Progenitor cell of endocrine pancreas (in vitro differentiated cells): Measurements from ENCODE around the gene CDH13. TPM values are rescaled to one million over a fixed set of nuclear protein-coding genes. Genes with fewer than 3 reads are reported as not detected.

Source experiments
- DNase-seq: peaks from one replicate; pipeline ENCODE4 v3.0.0; 2021; ENCODE audit warnings: low spot score; ENCODE audit not compliant: unreplicated experiment
- H3K27ac Mint-ChIP-seq: 2 replicates; pipeline ENCODE4 v1.8.0; 2021; ENCODE audit warnings: mild to moderate bottlenecking, moderate library complexity, mixed read lengths
- H3K27me3 Mint-ChIP-seq: 2 replicates; pipeline ENCODE4 v1.8.0; 2021; ENCODE audit warnings: mixed read lengths
- H3K36me3 Mint-ChIP-seq: 2 replicates; pipeline ENCODE4 v1.8.0; 2022; ENCODE audit warnings: mixed read lengths; ENCODE audit not compliant: insufficient read depth
- H3K4me1 Mint-ChIP-seq: 2 replicates; pipeline ENCODE4 v1.8.0; 2021; ENCODE audit warnings: low read depth, mixed read lengths
- H3K4me3 Mint-ChIP-seq: 2 replicates; pipeline ENCODE4 v1.8.0; 2021; ENCODE audit warnings: low read depth, mild to moderate bottlenecking, moderate library complexity, mixed read lengths
- H3K9me3 Mint-ChIP-seq: 2 replicates; pipeline ENCODE4 v1.8.0; 2021; ENCODE audit warnings: low read depth, mixed read lengths
- total RNA-seq: library from RNA; stranded (reverse); gene quantifications from 2 replicates; pipeline ENCODE4 v1.2.1, GENCODE V29; 2021
- TF ChIP-seq, protein P1 (sequence below): fragments of 200-600 bp; sonication (generic); IDR thresholded peaks from one replicate; pipeline ENCODE4 v1.5.0; 2021; ENCODE audit warnings: antibody characterized with exemption, mild to moderate bottlenecking; ENCODE audit not compliant: unreplicated experiment

The CDH13 gene
- total RNA-seq, 1 donor from 2014 or later: 0.38 TPM

DNA sequence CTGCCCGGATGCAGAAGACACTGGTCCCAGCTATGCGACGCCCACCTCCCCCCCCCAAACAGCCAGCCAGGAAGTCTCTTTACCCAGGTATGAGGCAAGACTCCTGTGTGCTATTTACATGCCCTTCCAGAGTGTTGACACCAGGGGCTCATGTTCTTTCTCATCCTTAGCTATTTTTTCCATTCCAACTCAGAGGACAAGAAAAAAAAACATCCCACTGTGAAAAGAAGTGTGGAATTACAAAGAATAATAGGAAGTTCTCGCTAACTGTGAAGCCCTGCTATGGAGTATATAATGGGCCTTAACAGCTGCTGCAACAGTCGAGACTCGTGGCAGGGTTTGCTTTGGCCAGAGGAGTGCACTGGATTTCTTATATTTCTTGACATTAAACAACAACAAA is 584.9 kb downstream of the CDH13 start:
- TF ChIP-seq, protein P1, sequence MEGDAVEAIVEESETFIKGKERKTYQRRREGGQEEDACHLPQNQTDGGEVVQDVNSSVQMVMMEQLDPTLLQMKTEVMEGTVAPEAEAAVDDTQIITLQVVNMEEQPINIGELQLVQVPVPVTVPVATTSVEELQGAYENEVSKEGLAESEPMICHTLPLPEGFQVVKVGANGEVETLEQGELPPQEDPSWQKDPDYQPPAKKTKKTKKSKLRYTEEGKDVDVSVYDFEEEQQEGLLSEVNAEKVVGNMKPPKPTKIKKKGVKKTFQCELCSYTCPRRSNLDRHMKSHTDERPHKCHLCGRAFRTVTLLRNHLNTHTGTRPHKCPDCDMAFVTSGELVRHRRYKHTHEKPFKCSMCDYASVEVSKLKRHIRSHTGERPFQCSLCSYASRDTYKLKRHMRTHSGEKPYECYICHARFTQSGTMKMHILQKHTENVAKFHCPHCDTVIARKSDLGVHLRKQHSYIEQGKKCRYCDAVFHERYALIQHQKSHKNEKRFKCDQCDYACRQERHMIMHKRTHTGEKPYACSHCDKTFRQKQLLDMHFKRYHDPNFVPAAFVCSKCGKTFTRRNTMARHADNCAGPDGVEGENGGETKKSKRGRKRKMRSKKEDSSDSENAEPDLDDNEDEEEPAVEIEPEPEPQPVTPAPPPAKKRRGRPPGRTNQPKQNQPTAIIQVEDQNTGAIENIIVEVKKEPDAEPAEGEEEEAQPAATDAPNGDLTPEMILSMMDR: no peak
- Mint-ChIP-seq H3K4me3 (no peak overlapping the region), H3K4me1 (no peaks in the 10 kb centered on the region), H3K36me3 (peaks cover 2% of the 10 kb centered on the region), H3K27ac (no peak overlapping the region), H3K9me3 (peaks cover 10% of the 10 kb centered on the region), H3K27me3 (peaks cover 2% of the 10 kb centered on the region)
- DNase-seq: no peak

- Mint-ChIP-seq H3K27me3 (peaks cover 2% of the 10 kb centered on the region), H3K27ac (no peak overlapping the region), H3K4me1 (no peaks in the 10 kb centered on the region), H3K4me3 (no peak overlapping the region), H3K36me3 (peaks cover 2% of the 10 kb centered on the region), H3K9me3 (peaks cover 10% of the 10 kb centered on the region)
- TF ChIP-seq, protein P1: no peak
- DNase-seq: no peak
These were observed 585.6 kb downstream of the CDH13 start for GRCh38 chr16:83212301-83212841.

DNA sequence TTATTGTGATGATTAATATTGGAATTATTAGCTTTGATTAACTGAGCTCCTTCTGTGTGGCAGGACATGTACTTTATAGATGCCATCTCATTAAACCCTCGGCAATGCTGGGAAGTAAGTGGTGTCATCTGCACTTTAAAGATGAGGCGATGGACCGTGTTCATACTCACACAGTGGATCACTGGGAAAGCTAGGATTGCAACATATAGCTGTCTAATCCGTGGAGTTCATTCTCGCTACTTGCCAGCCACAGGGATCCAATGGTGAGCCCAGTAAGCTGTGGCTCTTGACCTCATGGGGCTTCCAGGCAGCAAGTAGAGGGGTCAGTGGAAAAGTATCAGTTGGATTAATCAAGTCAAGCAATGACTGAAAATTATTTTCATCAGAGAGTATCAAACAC is 587.9 kb downstream of the CDH13 start:
- no peak for DNase-seq
- TF ChIP-seq, protein P1: no peak
- Mint-ChIP-seq H3K9me3 (peaks cover 10% of the 10 kb centered on the region), H3K36me3 (peaks cover 2% of the 10 kb centered on the region), H3K4me1 (no peaks in the 10 kb centered on the region), H3K4me3 (no peak overlapping the region), H3K27ac (no peak overlapping the region), H3K27me3 (peaks cover under 1% of the 10 kb centered on the region)

GRCh38 chr16:83215406-83216001 is 588.7 kb downstream of the CDH13 start:
- H3K9me3 Mint-ChIP-seq: peaks cover 10% of the 10 kb centered on the region
- peaks cover 2% of the 10 kb centered on the region for H3K36me3 Mint-ChIP-seq
- TF ChIP-seq, protein P1: peak; percentile 85
- peak; percentile 55 for DNase-seq
- H3K27ac Mint-ChIP-seq: no peak overlapping the region
- no peaks in the 10 kb centered on the region for H3K4me1 Mint-ChIP-seq
- no peaks in the 10 kb centered on the region for H3K27me3 Mint-ChIP-seq
- H3K4me3 Mint-ChIP-seq: no peak overlapping the region

- Mint-ChIP-seq H3K4me1 (peaks cover 1% of the 10 kb centered on the region), H3K27me3 (peaks cover 10% of the 10 kb centered on the region), H3K27ac (no peak overlapping the region), H3K9me3 (peaks cover 3% of the 10 kb centered on the region), H3K4me3 (no peak overlapping the region), H3K36me3 (peaks cover 2% of the 10 kb centered on the region)
- TF ChIP-seq, protein P1: no peak
- no peak for DNase-seq
These were observed 592.5 kb downstream of the CDH13 start for GRCh38 chr16:83219285-83219684.
